ENCODE data around the gene FERMT2. TPM values are rescaled to one million over a fixed set of nuclear protein-coding genes. Genes with fewer than 3 reads are reported as not detected.

FERMT2 gene
- total and polyA plus RNA-seq, 9 of the 15 experiments (the other 6 are each of a cell fraction or from before 2014, with no cell fraction given) = 0.10 to 1.3 (median 0.40) TPM

GRCh38 chr14:52937306-52937705, 13.5 kb downstream of the FERMT2 start (continued):
- no peak for TF ChIP-seq ZNF311 (CRISPR knock-in tag; IDR thresholded peaks at IDR 0.05)

- FAIRE-seq = no peak
- in situ Hi-C loops (cut with MboI) = no loop called here
- intact Hi-C loops (cut with micrococcal nuclease) = no loop called here
- TF ChIP-seq ETS2 (tag; IDR thresholded peaks at IDR 0.05; ENCODE audit: borderline replicate concordance, poor library complexity, severe bottlenecking) (no peak), TRIM25 (IDR thresholded peaks at IDR 0.05; ENCODE audit: borderline replicate concordance) (no peak), BCL6 (CRISPR knock-in tag; IDR thresholded peaks at IDR 0.05) (no peak), HMGN3 (IDR thresholded peaks at IDR 0.05; ENCODE audit: borderline replicate concordance, extremely low read depth, insufficient read length, low read depth, low read length) (no peak), EZH2 (IDR thresholded peaks at IDR 0.05; ENCODE audit: borderline replicate concordance, low read depth, low read length) (no peak), CGGBP1 (CRISPR knock-in tag; IDR thresholded peaks at IDR 0.05) (no peak), ZBTB40 (IDR thresholded peaks at IDR 0.05) (no peak), ZBTB40 (CRISPR knock-in tag; IDR thresholded peaks at IDR 0.05) (no peak)
These were observed 14.4 kb downstream of the FERMT2 start for GRCh38 chr14:52936437-52936836.

More at GRCh38 chr14:52936437-52936836, 14.4 kb downstream of the FERMT2 start:
- H3K36me3 ChIP-seq (ENCODE audit: control insufficient read depth, insufficient read depth, low read length) = no peaks in the 10 kb centered on the region
- ChIA-PET POLR2A (no interaction called here), CTCF (ENCODE audit: low intra/inter-chr PET ratio) (no interaction called here)
- no peaks in the 10 kb centered on the region for H3K79me2 ChIP-seq (ENCODE audit: control insufficient read depth, insufficient read depth, low read length)
- H4K20me1 ChIP-seq (replicated peaks; ENCODE audit: control insufficient read depth, insufficient read depth, low read length) = no peaks in the 10 kb centered on the region
- ATAC-seq = no peak
- no peaks in the 10 kb centered on the region for H3K27me3 ChIP-seq (ENCODE audit: control insufficient read depth in 2 of 2, insufficient read depth in 2 of 2, low read length in 2 of 2)
- H3K4me2 ChIP-seq (ENCODE audit: insufficient read depth, low read length) = no peak overlapping the region
- WGBS (ENCODE audit: insufficient coverage, low coverage, missing lambda C conversion rate) = 0% methylated on average over 1 of the region's 1 CpG
- H3K4me3 ChIP-seq = no peak overlapping the region
- H3K9me3 ChIP-seq (replicated peaks; ENCODE audit: control insufficient read depth, insufficient read depth, low read depth, low read length) = no peaks in the 10 kb centered on the region
- H3K9ac ChIP-seq (ENCODE audit: insufficient read depth in 1 of 2, low read depth in 2 of 2, low read length in 2 of 2) = no peak overlapping the region
- no TSS peak for BruUV-seq (replicated peaks)
- no peak overlapping the region for H2AFZ ChIP-seq (ENCODE audit: low read depth, low read length)
- H3K27ac ChIP-seq (ENCODE audit: extremely low read depth, low read depth, low read length) = no peak overlapping the region
- no peaks in the 10 kb centered on the region for H3K4me1 ChIP-seq (replicated peaks in 1 of 2; ENCODE audit: control insufficient read depth in 2 of 2, insufficient read depth in 2 of 2, low read length in 2 of 2)
- no peak for DNase-seq (ENCODE audit: extremely low read depth in 1 of 4, low spot score in 3 of 4)
- H3K9me1 ChIP-seq (ENCODE audit: control insufficient read depth, insufficient read depth, low read length) = no peaks in the 10 kb centered on the region

All from K562 (cell line).